Upper lobe of left lung (tissue), 6 donors: Measurements from ENCODE around the gene DUSP12. TPM values are rescaled to one million over a fixed set of nuclear protein-coding genes. Genes with fewer than 3 reads are reported as not detected.

Source experiments
- ATAC-seq, 2 donors: fragments of 200-7000 bp; cut with Tn5 transposase; one replicate each; pipeline ENCODE4 v1.9.1; 2022; ENCODE audit warnings: mild to moderate bottlenecking in 2 of 2, moderate library complexity in 2 of 2; ENCODE audit not compliant: low FRiP score in 2 of 2
- DNase-seq, 2 donors: peaks; one replicate each; pipeline ENCODE4 v3.0.0-alpha.2; 2019 to 2020
- H3K27ac ChIP-seq, 4 donors: fragments of 200-600 bp; sonication (generic); one replicate each; pipeline ENCODE4 v1.5.1; 2016 to 2019
- H3K27me3 ChIP-seq, 4 donors: fragments of 200-600 bp; sonication (generic); one replicate each; pipeline ENCODE4 v1.5.1; 2017 to 2019
- H3K36me3 ChIP-seq, 4 donors: fragments of 200-600 bp; sonication (generic); one replicate each; pipeline ENCODE4 v1.5.1; 2016 to 2019
- H3K4me1 ChIP-seq, 4 donors: fragments of 200-600 bp; sonication (generic); one replicate each; pipeline ENCODE4 v1.5.1; 2018 to 2019
- H3K4me3 ChIP-seq, 4 donors: fragments of 200-600 bp; sonication (generic); one replicate each; pipeline ENCODE4 v1.5.1; 2017 to 2019; ENCODE audit warnings: mild to moderate bottlenecking in 2 of 4, moderate library complexity in 1 of 4
- H3K9me3 ChIP-seq, 4 donors: fragments of 200-600 bp; sonication (generic); one replicate each; pipeline ENCODE4 v1.5.1; 2018 to 2019
- EP300 ChIP-seq, 4 donors: sonication (generic); formaldehyde crosslinking; IDR thresholded peaks; one replicate each; pipeline ENCODE4 v1.5.1; 2017; ENCODE audit warnings: antibody characterized with exemption in 4 of 4, control low read depth in 2 of 4
- POLR2A ChIP-seq, 4 donors: fragments of 450-650 bp; IDR thresholded peaks; one replicate each; pipeline ENCODE4 v1.5.1; 2016 to 2017; ENCODE audit warnings: antibody characterized with exemption in 4 of 4, mild to moderate bottlenecking in 2 of 4
- POLR2AphosphoS5 ChIP-seq, 2 donors: sonication (generic); formaldehyde crosslinking; IDR thresholded peaks; one replicate each; pipeline ENCODE4 v1.5.1; 2017; ENCODE audit warnings: antibody characterized with exemption in 2 of 2
- WGBS, 2 donors: methylation state at CpG; one replicate each; pipeline ENCODE4 v1.1.5; 2017 to 2018; 5-methylcytosine and 5-hydroxymethylcytosine counted together
- total RNA-seq, 6 donors: library from RNA; depleted of rRNA in 4 of 6; stranded (reverse); fragments of >200 nt in 4 of 6; gene quantifications; one replicate each; pipeline versions ENCODE4 v1.1.0 to v1.2.1, GENCODE V29; 2016 to 2021
- TF ChIP-seq, protein P1 (sequence below), 6 experiments: fragments of 450-650 bp in 4 of 6; fragments of 200-600 bp in 2 of 6; sonication (generic) in 2 of 6; IDR thresholded peaks; one replicate each; pipeline ENCODE4 v1.5.1; 2016 to 2019; ENCODE audit warnings: antibody characterized with exemption in 6 of 6
- donor health status: DM: no; HTN: no; CAD: no; lungs with moderate emphysema.
- donor health status: DM: no; HTN: yes; CAD: no; lungs with severe emphysema.

Gene DUSP12
- total RNA-seq, 6 donors from 2014 or later = 4.6 to 29.0 (median 15.9) TPM

DNA sequence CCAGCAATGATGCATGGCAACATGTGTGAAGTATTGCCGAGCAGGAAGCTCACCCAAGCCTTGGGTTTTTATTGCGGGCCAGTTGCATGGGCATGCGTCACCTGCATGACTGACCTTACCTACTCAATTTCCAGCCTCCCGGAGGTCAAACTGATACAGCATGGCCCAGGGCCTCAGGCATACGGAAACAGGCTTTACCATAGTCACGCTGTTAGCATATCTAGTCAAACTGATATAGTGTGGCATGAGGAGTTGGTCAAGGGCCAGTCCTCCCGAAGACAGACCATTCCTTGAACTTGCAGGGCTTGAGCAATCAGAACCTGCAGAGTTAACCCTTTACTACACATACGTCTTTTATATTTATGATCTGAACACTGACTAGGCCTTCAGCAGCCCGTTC, 6.4 kb upstream of the DUSP12 start:
- no peaks in the 10 kb centered on the region for H3K27me3 ChIP-seq
- no peak for ATAC-seq
- TF ChIP-seq EP300 (IDR thresholded peaks at IDR 0.05) (no peak), POLR2A (IDR thresholded peaks at IDR 0.05) (no peak), POLR2AphosphoS5 (IDR thresholded peaks at IDR 0.05) (no peak)
- TF ChIP-seq, protein P1, sequence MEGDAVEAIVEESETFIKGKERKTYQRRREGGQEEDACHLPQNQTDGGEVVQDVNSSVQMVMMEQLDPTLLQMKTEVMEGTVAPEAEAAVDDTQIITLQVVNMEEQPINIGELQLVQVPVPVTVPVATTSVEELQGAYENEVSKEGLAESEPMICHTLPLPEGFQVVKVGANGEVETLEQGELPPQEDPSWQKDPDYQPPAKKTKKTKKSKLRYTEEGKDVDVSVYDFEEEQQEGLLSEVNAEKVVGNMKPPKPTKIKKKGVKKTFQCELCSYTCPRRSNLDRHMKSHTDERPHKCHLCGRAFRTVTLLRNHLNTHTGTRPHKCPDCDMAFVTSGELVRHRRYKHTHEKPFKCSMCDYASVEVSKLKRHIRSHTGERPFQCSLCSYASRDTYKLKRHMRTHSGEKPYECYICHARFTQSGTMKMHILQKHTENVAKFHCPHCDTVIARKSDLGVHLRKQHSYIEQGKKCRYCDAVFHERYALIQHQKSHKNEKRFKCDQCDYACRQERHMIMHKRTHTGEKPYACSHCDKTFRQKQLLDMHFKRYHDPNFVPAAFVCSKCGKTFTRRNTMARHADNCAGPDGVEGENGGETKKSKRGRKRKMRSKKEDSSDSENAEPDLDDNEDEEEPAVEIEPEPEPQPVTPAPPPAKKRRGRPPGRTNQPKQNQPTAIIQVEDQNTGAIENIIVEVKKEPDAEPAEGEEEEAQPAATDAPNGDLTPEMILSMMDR (IDR thresholded peaks at IDR 0.05) = no peak
- H3K27ac ChIP-seq = no peak overlapping the region
- WGBS, 2 donors = 76 to 81% methylated on average over 8 to 9 of the region's 9 CpGs
- H3K4me3 ChIP-seq = no peak overlapping the region
- DNase-seq = no peak
- H3K36me3 ChIP-seq = no peaks in the 10 kb centered on the region
- no peaks in the 10 kb centered on the region for H3K9me3 ChIP-seq
- peaks cover 22 to 33% (median 26%) of the 10 kb centered on the region in 4 donors for H3K4me1 ChIP-seq

DNA sequence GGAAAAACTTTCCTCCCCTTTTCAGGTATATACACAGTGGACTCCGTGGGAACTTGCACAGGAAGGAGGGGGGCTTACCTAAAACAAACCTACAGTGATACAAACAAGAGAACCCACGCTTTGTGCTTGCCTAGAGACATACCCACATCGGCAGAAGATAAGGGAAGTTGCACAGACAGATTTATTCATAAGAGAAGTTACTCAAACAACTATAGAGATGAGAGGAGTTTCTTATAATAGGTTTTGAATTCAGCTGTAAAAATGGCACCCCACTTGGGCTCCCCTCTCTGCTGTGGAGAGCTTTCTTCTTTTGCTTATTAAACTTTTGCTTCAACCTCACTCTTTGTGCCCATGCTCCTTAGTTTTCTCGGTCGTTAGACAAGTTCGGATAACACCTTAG, 1.8 kb upstream of the DUSP12 start:
- ATAC-seq = no peak

DNA sequence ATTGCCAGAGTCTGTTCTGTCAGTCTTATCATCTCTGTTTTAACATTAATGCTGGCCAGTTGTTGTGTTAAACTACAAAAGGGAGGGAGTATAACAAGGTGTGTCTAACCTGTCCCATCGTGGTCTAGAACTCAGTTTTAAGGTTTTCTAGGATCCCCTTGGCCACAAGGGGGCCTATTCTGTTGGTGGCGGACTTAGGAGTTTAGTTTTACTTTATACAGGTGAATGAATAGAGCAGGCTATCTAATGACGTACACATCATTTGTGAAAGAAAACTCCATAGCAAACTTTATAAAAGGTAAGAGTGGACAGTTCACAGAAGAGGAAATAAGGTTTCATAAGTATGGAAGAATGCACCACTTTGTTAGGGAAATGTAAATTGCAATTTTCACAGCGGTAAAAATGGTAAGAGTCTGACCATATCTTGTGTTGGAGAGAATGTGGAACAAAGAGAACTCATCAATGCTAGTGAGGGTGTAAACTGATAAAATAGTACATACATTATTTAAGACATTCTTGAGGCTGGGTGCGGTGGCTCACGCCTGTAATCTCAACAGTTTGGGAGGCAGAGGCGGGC, 14.0 kb downstream of the DUSP12 start:
- Histone ChIP-seq H3K27ac (no peak overlapping the region), H3K4me1 (peaks cover 15 to 24% (median 16%) of the 10 kb centered on the region in 4 donors), H3K9me3 (no peaks in the 10 kb centered on the region), H3K36me3 (peaks cover 0 to 12% (median 10%) of the 10 kb centered on the region in 4 donors), H3K4me3 (no peak overlapping the region), H3K27me3 (no peaks in the 10 kb centered on the region)
- DNase-seq (no peak), ATAC-seq (no peak)
- 72 to 77% methylated on average over 7 of the region's 7 CpGs for WGBS, 2 donors
- TF ChIP-seq POLR2AphosphoS5 (IDR thresholded peaks at IDR 0.05) = no peak
- no peak for TF ChIP-seq POLR2A (IDR thresholded peaks at IDR 0.05)
- TF ChIP-seq, protein P1 (IDR thresholded peaks at IDR 0.05) = peak in 4 of 6 experiments; percentile 16 to 47 (median 28)
- TF ChIP-seq EP300 (IDR thresholded peaks at IDR 0.05) = no peak

More for the DNA sequence above, 1.8 kb upstream of the DUSP12 start:
- no peak overlapping the region for H3K4me3 ChIP-seq
- H3K36me3 ChIP-seq = peaks cover 0 to 19% (median 5%) of the 10 kb centered on the region in 4 donors
- 61 to 62% methylated on average over 6 of the region's 6 CpGs for WGBS, 2 donors
- H3K9me3 ChIP-seq = no peaks in the 10 kb centered on the region
- peaks cover 8 to 21% (median 18%) of the 10 kb centered on the region in 4 donors for H3K4me1 ChIP-seq
- DNase-seq = no peak
- TF ChIP-seq, protein P1 (IDR thresholded peaks at IDR 0.05) = no peak
- no peak for TF ChIP-seq POLR2AphosphoS5 (IDR thresholded peaks at IDR 0.05)
- TF ChIP-seq EP300 (IDR thresholded peaks at IDR 0.05) = no peak
- no peak for TF ChIP-seq POLR2A (IDR thresholded peaks at IDR 0.05)
- H3K27ac ChIP-seq = no peak overlapping the region
- H3K27me3 ChIP-seq = no peaks in the 10 kb centered on the region

GRCh38 chr1:161766102-161766981, 16.8 kb downstream of the DUSP12 start, which contains the start of gene ATF6:
Gene ATF6, plus strand, starts transcription at chr1:161766320. Its CDS starts 41 bp downstream, at chr1:161766361.
- H3K36me3 ChIP-seq = no peaks in the 10 kb centered on the region
- H3K27ac ChIP-seq = peak within 1 kb of the TSS; percentile 85 to 94 (median 91)
- peak in 3 of 4 donors; percentile 77 to 90 (median 82) for TF ChIP-seq POLR2A (IDR thresholded peaks at IDR 0.05)
- peak; percentile 89 to 97 for TF ChIP-seq POLR2AphosphoS5 (IDR thresholded peaks at IDR 0.05)
- TF ChIP-seq EP300 (IDR thresholded peaks at IDR 0.05) = peak in 3 of 4 donors; percentile 5 to 93 (median 8)
- TF ChIP-seq, protein P1 (IDR thresholded peaks at IDR 0.05) = peak in 1 of 6 experiments; percentile 20
- H3K4me3 ChIP-seq = peak within 1 kb of the TSS; percentile 74 to 82 (median 76)
- DNase-seq (peak; percentile 65 to 88), ATAC-seq (peak; percentile 96)
- H3K9me3 ChIP-seq = no peaks in the 10 kb centered on the region
- peaks cover 16 to 47% (median 27%) of the 10 kb centered on the region in 4 donors for H3K4me1 ChIP-seq
- no peaks in the 10 kb centered on the region for H3K27me3 ChIP-seq
- 0% methylated on average over 29 to 35 of the region's 35 CpGs for WGBS, 2 donors
